Fibroblast of skin of right biceps (primary cell): ENCODE results near the gene DIO3.

Source experiments
- DNase-seq: peaks from one replicate; pipeline ENCODE4 v3.0.0-alpha.2; 2013

Gene DIO3

DNA sequence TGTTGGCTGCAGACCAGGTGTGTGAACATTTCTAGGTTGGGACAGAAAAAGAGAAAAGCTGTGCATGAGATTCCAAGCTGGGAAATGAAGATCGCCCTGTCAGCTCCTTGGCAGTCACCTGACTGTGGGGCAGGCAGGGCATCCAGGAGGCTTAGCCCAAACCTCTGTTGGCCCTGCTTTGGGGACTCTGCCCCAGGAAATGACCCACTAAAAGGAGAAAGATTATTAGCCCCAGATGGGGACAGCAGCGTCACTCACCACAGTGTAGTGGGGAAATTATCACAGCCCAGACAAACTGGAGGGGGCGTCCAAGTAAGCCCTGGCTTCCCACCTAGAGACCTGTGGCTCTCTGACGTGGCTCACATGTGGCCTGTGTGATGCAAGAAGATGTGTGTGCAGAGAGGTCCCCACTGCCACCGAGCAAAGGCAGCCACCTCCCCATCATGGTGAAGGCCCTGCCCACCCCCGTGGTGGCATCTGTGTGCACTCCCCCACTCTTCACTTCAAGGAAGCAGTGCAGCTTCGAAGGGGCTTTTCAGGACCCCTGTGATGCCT is 39.1 kb downstream of the DIO3 start:
- no peak for DNase-seq

DNA sequence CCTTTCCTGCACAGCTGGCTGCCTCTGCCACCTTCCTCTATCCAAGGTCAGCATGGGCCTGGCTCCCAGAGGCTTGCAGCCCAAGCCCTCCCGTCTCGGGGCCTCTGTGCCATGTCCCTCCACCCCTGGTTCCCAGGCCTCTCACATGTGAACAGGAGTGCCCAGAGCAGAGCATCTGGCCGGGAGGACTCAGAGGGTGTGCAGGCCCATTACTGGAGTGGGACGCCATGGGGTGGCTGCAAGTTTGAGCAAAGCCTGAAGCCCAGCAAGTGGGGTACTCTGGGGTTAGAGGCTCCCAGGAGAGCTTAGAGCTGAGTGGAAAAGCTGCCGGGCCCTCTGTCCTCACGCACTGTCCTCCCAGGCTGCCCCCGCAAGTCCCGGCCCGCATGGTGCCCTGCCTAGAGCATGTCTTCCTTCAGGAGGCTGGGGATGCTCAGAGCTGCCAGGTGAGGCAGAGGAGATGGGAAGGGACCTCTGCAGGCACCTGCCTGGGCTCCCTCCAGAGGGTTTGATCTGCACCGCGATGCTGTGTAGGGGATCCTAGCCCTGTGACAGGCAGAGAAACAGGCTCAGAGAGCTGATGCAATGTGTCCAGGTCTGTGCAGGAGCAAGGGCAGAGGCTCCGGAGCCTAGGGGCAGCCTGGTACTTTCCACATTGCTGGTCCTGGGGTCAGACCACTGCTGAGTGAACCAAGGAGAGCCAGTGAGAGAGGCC is 39.8 kb downstream of the DIO3 start:
- DNase-seq = no peak

DNA sequence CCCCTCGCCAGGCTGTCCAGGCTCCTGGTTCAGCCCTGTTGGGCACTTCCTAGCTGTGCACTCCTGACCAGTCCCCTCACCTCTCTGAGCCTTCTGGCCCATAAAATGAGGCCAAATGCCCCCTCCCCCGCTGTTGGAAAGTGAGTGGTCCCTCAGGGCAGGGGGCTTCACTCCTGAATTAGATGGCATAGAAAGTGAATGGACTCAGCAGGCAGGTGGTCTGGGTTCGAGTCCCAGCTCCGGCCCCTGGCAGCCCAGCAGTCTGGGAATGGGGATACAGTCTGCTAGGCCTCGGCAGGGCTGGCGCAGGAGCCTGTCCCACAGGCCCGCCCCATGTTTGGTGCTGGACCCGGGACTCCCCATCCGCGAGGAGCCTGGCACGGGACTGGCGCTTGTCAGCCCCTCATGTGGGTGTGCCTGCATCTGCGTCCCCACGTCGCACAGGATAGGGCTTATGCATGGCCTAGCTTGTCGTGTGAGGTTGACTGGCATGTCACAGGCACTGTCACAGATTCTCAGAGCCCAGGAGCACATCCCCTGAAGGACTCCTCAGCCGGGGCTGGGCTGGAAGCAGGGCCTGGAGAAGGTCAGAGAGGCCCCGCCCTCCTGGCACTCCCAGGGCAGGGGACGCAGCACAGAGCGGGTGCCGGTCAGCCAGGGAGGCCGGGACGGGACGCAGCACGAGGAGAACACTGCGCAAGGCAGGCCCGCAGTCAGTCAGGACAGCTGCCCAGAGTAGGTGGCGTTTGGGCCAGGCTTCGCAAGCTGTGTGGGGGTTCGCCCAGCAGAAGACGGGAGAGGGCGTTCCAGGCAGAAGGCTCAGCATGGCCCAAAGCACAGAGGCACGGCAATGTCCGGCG is 40.5 kb downstream of the DIO3 start:
- DNase-seq = no peak

GRCh38 chr14:101602466-101602840 is 41.2 kb downstream of the DIO3 start:
- DNase-seq = no peak

GRCh38 chr14:101603096-101603495 is 41.8 kb downstream of the DIO3 start:
- no peak for DNase-seq

DNA sequence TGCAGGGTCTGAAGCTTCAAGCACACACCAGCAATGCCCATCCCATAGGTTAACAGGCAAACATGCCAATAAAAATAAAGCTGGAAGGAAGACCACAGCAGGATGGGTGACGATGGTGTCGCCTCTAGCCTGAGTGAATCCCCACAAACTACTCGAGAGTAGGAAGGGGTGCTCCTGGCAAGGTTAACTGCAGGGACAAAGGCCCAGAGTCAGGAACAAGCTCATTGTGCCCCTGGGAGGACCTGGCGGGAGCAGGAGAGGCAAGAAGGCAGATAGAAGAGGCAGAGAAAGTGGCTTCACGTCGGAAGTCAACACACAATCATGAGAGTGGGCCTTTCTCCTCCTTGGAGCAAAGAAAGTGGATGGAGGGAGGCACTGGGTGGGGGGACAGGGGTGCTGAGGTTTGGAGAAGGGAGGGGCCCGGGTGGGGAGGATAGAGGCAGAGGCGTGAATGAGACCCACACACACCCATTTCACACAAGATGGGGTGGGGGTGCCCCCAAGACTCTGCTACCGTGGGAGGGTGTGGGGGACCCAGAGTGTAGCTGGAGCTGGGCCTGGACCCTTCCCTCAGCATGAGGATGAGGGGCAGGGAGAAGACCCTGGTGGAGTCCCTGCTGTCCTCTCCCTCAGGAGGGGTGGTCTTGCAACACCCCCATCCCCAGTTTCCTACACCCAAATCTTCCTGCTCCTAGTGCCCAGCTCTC is 43.1 kb downstream of the DIO3 start:
- DNase-seq = no peak

DNA sequence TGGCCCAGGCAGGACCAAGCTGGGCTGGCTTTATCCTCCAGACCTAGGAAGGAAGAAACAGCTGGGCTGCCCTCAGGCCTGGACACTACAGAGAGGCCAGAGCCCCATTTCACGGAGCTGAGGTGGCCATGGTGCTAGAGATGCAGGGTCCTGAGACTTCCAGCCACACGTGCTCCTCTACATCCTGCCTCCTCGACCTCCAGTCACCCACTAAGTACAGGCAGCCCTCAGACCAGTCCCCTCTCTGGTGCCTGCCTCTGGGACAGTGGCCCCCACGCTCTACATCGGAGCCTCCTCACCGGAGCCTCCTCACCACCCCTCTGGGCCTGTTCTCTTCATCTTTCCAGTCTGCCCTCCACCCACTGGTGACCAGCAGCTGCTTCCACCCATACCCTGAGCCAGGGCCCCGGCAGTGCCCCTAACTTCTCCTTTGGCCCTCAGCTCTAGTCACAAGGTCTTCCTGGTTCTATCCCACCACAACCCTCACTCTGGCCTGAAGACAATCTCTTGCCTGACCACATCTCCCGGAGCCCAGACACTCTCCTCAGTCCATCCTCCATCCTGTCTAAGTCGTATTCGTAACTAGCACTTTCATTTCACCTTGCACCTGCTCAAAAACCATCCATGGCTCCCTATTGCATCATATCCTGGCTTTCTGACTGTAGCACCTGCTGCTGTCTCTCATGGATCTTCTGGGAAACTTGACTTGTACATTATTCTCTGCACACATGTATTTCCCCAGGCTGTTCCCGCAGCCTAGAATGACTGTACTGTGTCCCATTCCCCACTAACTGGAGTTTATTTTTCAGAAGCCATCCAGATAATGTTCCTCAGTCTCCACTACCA is 43.9 kb downstream of the DIO3 start:
- DNase-seq = no peak

DNA sequence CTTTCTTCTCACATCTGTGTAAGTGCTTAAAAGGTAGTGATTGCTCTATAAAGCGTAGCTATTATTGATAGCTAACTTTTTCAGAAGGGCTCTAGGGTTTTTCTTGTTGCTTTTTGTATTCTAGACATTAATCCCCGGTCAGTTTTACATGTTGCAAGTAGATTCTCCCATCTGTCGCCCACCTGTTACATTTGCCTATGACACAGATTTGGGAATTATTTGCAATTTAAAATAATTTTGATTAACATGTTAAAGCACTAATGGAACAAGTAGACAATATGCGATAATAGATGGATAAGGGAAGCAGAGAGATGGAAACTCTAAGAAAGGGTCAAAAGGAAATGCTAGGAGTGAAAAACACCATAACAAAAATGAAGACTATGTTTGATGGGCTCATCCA is 44.5 kb downstream of the DIO3 start:
- DNase-seq = no peak
